ENCODE data around the gene TLE3.

DNA sequence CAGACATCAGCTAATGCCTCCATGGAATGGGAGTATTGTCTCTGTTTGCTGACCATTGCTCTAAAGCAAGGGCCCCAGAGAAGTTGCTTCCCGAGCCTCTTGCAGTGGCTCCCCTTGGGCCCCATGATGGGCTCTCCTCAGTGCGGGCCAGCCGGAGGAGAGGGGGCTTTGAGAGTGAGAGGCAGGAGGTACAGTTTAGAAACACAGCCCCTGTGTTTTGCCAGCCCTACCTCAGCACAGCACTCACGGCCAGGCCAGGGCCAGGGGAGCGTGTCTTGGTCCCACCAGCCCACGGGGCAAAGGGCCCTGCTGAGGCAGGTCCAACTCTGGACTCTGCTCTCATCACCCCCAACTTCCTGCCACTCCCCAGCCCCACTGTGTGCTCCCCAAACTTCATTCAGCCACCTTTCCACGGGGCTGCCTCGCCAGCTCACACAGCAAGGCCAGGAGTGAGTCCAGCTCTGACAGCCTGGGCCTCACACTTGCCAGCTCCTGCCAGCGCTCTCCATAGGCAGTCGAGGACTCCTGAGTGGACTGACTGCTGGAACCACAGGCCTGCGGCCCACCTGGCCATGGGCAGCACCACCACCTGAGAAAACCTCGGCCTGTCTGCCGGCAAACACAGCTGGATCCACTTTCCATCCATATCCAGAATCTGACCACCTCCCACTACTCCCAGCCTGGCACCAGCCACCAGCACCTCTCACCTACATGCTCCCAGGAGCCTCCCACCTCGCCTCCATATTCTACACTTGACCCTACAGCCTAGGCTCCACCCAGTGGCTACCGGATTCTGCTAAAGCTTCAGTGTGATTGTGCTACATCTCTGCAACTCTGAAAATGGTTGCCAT is 99.0 kb downstream of the TLE3 start:
- TF ChIP-seq, protein P1, sequence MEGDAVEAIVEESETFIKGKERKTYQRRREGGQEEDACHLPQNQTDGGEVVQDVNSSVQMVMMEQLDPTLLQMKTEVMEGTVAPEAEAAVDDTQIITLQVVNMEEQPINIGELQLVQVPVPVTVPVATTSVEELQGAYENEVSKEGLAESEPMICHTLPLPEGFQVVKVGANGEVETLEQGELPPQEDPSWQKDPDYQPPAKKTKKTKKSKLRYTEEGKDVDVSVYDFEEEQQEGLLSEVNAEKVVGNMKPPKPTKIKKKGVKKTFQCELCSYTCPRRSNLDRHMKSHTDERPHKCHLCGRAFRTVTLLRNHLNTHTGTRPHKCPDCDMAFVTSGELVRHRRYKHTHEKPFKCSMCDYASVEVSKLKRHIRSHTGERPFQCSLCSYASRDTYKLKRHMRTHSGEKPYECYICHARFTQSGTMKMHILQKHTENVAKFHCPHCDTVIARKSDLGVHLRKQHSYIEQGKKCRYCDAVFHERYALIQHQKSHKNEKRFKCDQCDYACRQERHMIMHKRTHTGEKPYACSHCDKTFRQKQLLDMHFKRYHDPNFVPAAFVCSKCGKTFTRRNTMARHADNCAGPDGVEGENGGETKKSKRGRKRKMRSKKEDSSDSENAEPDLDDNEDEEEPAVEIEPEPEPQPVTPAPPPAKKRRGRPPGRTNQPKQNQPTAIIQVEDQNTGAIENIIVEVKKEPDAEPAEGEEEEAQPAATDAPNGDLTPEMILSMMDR (optimal IDR thresholded peaks at IDR 0.05 in 1 of 3, IDR thresholded peaks at IDR 0.05 in 1 of 3, conservative IDR thresholded peaks at IDR 0.05 in 1 of 3; ENCODE audit: extremely low read depth in 1 of 3, insufficient read depth in 2 of 3, low read length in 3 of 3), result no peak
- no peak for TF ChIP-seq EZH2 (IDR thresholded peaks at IDR 0.05; ENCODE audit: low read length)
